NCI-H1417 treated with DMSO at 0.1 percent for 48 hours (cell line): Measurements from ENCODE around the gene RTN3.
"Not testable (repeated sequence)": the region's sequence is repeated elsewhere in the genome, so short reads cannot be mapped to it uniquely, and the experiment has no call there.

ENCODE experiments used
- DNase-seq: peaks from one replicate; lab custom pipeline; 2025; lab: John Stamatoyannopoulos, UW

RTN3 gene

DNA sequence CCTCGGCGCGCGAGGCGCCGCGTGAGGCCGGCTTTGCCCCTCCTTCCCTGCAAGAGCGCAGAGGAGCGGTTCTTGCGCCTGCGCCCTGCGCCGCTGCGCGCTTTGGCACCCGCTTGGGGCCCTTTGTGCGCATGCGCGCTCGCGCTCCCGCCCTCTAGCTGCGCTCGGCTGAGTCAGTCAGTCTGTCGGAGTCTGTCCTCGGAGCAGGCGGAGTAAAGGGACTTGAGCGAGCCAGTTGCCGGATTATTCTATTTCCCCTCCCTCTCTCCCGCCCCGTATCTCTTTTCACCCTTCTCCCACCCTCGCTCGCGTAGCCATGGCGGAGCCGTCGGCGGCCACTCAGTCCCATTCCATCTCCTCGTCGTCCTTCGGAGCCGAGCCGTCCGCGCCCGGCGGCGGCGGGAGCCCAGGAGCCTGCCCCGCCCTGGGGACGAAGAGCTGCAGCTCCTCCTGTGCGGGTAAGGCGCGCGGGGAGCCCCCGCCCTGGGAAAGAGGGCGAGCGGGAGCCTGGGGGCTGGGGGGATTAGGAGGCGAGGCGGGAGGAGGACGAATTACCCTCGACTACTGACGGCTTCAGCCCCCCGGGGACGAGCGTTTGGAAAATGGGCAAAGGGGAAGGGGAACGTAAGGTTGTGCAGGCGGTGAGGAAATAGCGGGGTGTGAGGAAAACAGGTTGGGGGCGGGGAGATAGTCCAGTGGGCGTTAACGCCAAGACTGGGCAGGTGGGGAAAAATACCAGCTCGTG is at the start of gene RTN3:
Gene RTN3, plus strand, starts transcription at position 180 of the 745 bp plus-strand sequence. Its CDS starts 137 bp downstream, at position 317.
- peak; percentile 82 for DNase-seq

DNA sequence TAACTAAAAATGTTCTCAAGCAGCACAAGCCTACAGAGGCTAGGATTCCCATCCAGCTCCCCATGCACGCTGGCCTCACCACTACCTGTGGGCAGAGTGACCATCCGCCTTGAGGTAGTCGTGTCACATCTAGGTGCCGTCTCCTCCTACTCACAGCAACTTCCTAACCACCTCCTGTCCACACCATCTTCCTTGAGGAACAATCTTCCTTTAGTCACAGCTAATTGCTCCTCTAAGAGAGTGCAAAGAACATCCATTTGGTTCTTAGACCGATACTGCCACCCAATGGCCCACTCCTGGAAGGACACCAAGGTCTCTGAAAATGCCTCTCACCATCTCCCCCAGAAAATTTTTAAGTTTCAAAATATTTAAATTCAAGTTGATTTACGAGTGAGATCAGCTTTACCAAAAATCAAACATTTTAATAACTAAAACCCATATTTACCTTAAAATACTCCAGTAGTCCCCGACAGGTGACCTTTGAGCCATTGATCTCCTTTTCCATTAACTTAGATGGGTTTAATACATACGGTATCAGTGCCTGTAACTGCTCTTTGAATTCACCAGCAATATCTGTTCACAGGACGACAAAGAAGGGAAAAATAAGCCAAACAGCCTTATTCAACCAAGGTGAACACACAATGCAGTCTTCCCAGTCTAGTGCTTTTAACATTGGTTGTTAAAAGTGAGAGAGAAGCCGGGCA is 45.4 kb upstream of the RTN3 start:
- no peak for DNase-seq

GRCh38 chr11:63638436-63638835 is 42.9 kb upstream of the RTN3 start:
- DNase-seq: not testable (repeated sequence)

GRCh38 chr11:63639199-63639832 is 42.0 kb upstream of the RTN3 start:
- DNase-seq: no peak

- DNase-seq: no peak
Observed at GRCh38 chr11:63641727-63642126, 39.6 kb upstream of the RTN3 start.

DNA sequence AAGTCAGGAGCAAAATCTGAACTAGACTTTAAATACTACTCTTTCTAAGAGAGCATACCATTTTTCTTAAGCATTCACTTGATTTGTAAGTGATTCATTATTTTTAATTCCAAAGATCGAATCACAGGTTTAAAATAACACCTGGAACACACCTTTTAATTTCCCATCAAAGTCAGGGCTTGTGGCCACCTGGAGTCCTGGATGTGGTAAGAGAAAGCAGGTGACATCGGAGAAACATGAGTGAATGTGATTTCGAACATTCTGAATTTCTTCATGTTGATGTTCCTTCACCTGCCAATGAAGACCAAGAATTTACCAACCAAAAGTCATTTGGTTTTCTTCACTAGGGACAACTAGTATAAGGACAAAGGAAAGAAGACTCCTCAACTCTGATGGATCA is 38.1 kb upstream of the RTN3 start:
- no peak for DNase-seq

GRCh38 chr11:63652671-63653070 is 28.6 kb upstream of the RTN3 start:
- no peak for DNase-seq

- DNase-seq: no peak
Observed at GRCh38 chr11:63660972-63661371, 20.3 kb upstream of the RTN3 start.

- no peak for DNase-seq
Observed at GRCh38 chr11:63663809-63664208, 17.5 kb upstream of the RTN3 start.

DNA sequence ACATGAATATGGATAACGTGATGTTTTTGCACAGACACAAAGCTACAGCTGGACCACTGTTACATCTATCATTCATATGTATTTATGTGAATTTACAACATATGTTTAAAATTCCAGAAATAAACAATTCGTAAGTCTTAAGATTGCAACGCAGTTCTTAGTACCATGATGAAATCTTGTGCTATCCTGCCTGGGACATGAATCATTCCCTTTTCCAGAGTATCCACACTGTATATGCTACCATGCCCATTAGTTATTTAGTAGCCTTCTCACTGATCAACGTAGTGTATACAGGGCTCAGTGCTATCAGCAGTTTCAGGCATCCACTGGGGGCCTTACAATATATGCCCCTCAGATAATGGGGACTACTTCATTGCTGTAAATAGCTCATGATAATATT is 14.4 kb upstream of the RTN3 start:
- DNase-seq: no peak

DNA sequence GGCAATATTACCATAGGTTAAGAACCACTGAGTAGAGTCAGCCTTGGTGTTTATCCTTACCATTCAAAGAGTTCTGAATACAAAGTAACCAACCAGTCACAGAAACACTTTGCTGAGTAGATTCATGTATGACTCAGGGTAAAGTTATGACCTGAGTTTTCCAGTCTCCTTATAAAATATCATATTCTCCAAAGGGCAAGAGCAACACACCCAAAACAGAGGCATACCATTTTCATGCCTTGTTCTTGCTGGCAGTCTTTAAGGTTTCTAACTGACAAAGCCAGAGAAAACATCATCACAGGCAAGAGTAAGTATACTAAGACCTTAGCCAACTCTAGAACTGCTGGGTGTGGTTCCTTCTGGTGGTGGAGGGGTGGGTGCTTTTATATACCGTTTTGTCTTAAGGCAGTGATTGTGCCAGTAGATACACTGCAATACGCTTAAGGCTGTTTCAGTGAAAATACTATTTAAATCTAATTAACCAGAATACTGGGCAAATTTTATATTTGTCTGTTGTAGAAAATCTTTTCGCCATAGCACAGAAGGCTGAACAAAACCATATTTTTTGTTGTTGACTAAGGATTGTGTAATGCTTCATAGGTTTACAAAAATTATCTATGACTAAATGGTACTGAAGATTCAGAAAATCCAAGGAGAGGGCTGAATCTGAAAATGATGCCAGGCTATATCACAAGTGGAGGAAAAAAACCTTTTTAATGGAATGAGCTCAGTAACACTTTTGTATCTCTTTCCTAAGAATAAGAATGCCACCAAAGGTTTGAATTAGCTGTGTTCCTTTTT is 13.1 kb upstream of the RTN3 start:
- DNase-seq: no peak

- DNase-seq: no peak
Observed at GRCh38 chr11:63670096-63670432, 11.2 kb upstream of the RTN3 start.

- no peak for DNase-seq
Observed at GRCh38 chr11:63670433-63671321, 10.6 kb upstream of the RTN3 start.

GRCh38 chr11:63671322-63672155 is 9.8 kb upstream of the RTN3 start, which contains the start of gene ATL3:
ATL3 (minus strand) TSS chr11:63671376; CDS start chr11:63671335, 41 bp downstream.
- DNase-seq: peak; percentile 97

DNA sequence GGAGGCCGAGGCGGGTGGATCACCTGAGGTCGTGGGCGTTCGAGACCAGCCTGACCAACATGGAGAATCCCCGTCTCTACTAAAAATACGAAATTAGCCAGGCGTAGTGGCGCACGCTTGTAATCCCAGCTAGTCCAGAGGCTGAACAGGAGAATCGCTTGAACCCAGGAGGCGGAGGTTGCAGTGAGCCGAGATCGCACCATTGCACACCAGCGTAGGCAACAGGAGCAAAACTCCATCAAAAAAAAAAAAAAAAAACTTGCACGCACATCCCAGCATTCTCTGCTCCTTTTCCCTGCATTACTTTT is 9.2 kb upstream of the RTN3 start:
- no peak for DNase-seq

DNA sequence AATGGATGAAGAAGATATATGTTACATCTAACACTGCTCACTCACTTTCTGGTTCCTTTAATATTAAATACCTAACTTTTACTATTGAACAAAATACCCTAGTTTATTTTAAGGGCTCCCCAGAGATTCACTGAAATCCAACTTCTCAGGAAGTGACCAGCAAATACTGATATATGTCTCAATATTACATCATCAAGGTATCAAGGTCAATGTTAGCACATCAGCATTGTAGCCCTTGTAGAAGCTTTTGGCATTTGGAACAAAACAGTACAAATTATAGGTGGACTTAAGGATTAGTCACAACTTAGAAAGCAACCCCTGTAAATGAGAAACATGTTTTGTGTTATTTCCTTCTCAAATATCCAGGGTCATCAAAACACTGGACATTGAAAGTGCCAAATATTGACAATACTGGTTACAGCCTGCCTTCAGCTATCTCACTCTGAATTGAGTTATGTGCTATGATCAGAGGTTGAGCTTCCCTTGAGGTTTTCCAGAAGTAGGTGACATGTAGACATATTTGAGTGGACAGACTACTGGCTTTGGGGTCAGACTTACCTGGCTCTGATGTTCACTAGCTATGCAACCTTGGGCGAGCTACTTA is 8.3 kb upstream of the RTN3 start:
- DNase-seq: no peak

DNA sequence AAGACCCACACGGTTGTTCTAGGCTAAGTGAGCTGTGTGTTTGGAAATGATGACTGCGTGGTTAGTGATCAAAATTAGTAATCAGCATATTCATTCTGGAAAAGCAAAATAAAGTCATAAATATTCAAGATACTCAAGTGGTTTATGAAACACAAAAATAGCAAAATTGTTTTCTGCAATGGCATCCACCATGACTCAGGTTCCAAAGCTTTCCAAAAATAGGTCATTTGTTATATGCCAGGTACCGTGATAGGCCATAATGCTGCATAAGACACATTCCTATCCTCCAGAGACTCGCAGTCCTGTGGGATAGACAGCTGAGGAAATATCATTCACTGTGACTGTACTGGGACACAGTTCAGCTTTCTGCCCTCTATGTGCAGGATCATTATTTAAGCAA is 7.7 kb upstream of the RTN3 start:
- DNase-seq: no peak

DNA sequence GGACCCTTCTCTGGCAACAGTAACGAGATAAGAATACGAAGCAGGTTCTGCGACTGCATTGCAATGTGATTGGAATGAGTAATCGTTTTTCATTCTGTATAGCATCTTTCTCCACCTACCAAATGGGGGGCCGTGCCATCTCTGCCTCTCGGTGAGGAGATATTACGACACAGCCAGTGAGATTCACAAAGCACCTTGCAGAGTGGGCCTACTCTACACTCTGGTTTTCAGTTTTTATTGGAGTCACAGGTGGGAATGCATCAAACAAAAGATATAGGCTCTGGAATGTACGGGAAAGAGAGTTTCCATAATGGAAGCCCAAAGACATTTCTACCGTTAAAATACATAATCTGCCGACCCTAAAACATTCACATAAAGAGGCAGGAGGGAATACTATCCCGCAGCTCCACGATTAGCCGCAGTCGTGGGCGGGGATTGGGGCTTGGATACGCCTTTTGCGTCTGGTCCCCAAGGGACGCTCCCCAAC is 423 bp upstream of the RTN3 start:
- DNase-seq: no peak

DNA sequence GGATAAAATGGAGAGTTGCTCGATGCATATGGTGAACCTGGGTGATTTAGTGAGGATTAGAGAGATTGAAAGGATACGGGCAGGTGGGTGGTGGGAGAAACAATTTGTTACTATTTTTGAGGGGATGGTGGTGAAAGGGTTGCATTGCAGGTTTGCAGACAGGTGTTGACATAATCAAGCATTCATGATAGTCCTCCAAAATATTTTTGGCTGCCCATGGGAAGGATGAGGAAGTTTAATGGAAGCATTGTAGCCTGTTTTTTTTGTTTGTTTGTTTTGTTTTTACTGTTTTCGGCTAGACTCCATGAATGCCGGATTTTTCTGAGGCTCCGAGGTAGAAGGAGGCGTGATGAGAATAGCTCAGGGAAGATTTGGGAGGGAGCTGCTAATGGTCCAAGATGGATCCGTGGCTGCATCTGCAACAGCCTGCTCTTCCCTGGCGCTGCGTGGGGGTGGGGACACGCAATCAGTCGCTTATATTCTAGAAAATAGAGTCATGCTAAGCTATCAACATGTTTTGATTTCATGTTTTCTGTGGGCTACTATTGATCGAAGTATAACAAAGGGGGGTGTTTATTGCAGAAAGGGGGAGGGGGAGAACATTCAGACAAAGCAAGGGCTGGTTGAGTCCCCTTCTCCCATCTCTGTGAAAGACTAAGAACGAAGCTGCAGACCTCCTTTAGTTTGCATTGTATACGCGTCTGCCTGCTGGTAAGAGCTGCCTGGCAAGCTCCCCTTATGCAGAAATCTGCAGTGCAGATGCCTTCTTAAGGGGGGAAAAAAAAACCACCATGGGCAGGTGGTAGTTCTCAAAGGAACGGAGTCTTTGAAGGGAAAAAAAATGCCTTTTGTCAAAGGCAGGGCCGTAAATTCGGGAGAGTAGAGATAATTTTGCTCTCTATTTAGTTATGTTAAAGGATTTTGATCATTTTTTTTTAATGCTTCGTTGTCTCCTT is 1.0 kb downstream of the RTN3 start:
- no peak for DNase-seq
